Inferior parietal cortex (tissue), 1 donor: ENCODE measurements around the gene GRAMD1A.
"Not testable (repeated sequence)": the region's sequence is repeated elsewhere in the genome, so short reads cannot be mapped to it uniquely, and the experiment has no call there.

Source experiments
- DNase-seq: peaks from one replicate; pipeline ENCODE4 v3.0.0-alpha.2; 2016; ENCODE audit errors: extremely low spot score

Gene GRAMD1A

DNA sequence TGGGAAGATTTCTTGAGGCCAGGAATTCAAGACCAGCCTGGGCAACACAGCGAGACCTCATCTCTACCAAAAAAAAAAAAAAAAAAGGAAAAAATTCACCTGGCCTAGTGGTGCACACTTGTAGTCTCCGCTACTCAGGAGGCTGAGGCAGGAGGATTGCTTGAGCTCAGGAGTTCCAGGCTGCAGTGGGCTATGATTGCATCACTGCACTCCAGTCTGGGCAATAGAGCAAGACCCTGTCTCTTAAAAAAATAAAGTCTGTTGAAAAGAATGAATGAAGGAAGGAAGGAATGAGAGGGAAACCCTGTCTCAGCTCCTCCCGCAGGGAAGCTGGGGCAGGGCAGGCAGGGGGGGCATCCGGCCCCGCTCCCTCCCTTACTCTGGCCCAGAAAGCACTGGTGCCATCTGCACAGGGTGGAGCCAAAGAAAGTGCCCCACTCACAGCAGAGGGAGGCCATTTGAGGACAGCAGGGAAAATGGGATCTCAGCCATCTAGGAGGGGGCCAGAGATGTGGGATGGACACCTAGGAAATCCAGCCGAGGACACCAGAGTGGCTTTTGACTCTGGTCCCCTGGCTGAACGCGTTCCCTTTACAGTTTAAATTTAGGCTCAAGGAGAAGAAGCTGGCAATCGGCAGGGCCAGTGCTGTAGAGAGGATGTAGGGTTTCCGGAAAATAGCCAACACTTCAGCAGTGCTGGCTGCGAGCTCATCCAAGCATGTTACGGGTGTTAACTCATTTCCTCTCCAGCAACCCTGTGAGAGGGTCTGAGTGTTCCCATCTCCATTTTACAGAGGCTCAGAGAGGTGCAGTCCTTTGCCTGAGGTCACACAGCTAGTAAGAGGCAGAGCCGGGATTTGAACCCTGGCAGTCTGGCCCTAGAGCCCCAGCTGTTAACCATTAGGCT lies 37.8 kb downstream of the GRAMD1A start:
- DNase-seq, result no peak

- DNase-seq, result no peak
Measured at GRCh38 chr19:35038623-35039512, 38.7 kb downstream of the GRAMD1A start.

DNA sequence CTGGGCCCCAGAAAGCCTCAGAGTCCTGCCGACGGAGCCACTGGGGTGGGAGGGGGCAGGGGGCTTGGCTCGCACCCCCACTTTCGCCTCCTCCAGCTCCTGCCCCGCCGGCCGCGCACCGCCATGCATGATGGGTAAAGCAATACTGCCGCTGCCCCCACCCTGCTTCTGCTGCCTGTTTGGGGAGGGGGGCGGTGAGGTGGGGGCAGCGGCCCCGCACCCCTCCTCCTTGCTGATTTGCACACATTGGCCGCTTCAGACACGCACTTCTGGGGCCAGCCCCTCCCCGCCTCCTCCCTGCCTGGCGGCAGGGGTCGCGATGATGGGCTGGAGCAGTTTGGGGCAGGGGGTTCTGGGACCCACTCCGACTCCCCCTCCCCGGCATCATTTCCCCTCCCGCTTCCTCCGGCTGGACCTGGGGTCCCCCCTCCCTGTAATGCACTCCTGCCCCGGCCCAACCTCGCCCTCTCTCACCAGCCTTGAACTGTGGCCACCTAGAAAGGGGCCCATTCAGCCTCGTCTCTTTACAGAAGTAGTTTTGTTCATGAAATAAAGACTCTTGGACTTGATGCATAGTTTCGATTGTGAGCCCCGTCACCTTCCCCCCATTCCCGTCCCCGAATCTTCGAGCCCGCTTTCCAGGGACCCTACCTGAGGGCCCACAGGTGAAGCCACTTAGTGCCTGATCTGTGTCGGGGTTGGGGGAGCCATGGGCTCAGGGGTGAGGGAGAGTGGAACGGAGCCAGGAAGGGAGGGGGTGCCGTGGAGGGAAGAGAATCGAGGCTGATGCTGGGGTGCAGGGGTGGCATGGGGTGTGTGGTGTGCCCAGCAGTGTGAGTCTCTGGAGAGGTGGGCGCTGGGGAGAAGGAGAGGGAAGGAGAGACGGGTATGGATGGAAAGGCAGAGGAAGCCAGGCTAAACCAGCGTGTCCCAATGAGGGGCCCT lies 40.0 kb downstream of the GRAMD1A start:
- no peak for DNase-seq

DNA sequence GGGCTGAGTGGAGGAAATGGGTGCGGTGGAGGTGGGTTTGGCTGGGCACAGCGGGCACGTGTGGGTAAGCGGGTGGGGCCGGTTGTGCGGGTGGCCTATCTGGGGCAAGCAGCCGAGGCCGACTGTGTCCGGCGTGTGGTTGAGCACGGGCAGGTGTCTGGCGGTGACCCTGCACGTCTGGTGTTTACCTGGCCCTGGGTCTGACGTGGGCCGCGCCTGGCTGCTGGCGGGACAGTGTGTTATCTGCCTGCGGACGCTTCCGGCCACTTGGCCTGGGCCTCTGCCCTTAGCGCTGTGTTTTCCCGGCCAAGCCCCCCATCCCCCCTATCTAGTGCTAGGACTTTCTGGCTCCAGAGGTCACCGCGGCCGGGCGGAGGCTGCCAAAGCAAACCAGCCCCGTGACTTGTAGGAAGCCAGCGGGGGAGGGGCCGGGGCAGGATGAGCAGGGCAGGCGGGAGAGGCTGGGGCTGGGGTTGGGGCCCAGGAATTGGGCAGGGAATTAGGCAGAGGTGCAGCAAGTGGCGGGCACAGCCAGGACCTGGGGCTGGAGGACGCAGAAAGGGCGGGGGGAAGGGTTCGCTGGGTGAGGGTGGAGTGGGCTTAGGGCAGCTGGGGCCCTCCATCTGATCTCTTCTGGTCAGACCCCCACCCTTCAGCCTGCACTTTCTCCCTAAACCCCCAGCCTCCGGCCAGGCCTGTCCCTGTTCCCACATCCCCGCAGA lies 40.9 kb downstream of the GRAMD1A start:
- DNase-seq, result no peak

- no peak for DNase-seq
Measured at GRCh38 chr19:35041548-35042055, 41.5 kb downstream of the GRAMD1A start, which contains the start of gene HPN. HPN (plus strand) TSS chr19:35041721; CDS start chr19:35042507, 786 bp downstream.

- DNase-seq, result no peak
Measured at GRCh38 chr19:35042056-35042730, 42.1 kb downstream of the GRAMD1A start.

DNA sequence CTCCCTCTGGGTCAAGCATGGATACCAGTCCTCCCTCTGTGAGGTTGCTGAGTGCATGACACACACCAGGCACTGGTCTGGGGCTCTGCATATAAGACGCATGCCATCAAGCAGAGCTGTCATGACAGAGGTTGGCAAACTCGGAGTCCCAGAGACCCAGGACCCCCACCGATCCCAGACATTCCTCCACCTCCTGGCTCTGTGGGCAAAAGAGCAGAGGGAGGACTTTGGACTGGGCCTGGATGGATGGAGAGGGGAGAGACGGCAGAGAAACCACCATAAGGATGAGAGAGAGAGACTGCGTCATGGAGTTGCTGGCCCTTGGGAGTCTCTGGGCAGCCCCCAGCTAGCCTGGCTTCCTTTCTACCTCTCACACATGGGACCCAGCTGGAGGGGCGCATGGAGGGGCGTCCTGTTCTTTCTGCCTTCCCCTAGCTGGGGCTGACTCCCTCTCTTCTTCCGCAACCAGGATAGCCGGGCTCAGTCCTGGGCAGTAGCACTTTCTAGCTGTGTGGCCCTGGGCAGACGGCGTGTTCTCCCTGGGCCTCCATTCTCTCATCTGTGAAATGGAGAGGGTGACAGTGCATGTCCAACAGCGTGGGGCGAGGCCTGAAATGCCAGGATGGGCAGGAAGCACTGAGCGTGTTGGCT lies 43.0 kb downstream of the GRAMD1A start:
- no peak for DNase-seq

GRCh38 chr19:35043906-35044305 lies 43.8 kb downstream of the GRAMD1A start:
- no peak for DNase-seq

- peak; percentile 93 for DNase-seq
Measured at GRCh38 chr19:35044317-35045117, 44.4 kb downstream of the GRAMD1A start.

DNA sequence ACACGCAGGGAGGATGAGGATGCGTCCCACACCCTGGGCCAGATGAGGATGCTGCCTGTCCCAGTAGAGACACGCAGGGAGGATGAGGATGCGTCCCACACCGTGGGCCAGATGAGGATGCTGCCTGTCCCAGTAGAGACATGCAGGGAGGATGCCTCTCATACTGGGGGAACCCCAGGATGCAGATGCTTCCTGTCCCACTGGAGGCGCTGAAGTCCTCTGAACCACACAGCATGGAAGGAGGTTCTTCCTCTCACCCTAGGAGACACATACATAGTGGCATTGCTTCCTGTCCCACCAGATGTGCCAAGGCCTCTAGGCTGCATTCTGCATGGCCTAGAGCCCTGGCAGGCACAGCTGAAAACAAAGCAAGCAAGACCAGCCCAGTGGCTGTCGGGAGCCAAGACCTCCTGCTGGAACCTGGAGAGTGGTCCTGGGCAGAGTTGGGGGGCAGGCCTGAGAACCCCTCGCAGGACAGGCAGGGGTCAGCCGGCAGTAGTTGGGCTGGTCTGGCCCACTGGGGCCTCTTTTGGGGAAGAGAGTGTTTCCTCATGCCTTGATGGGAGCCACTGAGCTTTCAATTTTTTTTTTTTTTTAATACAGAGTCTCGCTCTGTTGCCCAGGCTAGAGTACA lies 45.7 kb downstream of the GRAMD1A start:
- DNase-seq, result no peak

GRCh38 chr19:35046461-35046860 lies 46.3 kb downstream of the GRAMD1A start:
- no peak for DNase-seq

- DNase-seq, result peak; percentile 69
Measured at GRCh38 chr19:35048911-35049411, 48.8 kb downstream of the GRAMD1A start.

- DNase-seq, result no peak
Measured at GRCh38 chr19:35049456-35049855, 49.3 kb downstream of the GRAMD1A start.

GRCh38 chr19:35050662-35051061 lies 50.5 kb downstream of the GRAMD1A start:
- not testable (repeated sequence) for DNase-seq

- DNase-seq, result not testable (repeated sequence)
Measured at GRCh38 chr19:35051268-35051667, 51.1 kb downstream of the GRAMD1A start.

- no peak for DNase-seq
Measured at GRCh38 chr19:35051796-35052195, 51.7 kb downstream of the GRAMD1A start.

DNA sequence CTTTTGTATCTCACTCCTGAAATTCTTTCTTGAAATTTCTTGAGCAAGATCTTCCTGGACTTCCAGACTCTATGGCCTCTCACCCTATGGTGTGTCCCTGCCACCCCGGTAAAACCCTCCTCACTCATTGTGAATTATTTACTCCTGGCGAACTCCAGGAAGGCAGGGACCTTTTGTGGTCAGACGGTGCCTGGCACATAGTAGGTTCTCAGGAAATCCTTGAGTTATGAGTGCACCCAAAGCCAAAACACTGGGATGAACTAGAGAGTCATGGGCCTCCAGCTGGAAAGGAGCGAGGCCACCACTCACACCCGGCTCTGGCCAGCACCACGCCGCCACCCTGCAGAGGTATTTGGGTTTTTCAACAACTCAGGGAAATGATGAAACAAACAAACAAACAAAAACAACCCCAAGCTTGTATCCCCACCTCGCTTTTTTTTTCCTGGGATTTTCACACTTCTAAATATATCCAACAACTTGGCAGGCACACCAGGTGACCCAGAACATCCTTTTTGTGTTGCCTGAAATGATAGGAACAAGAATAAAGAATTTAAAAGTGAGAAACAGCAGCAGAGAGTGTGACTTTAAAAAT lies 52.6 kb downstream of the GRAMD1A start:
- DNase-seq, result no peak
